ENCODE data around the gene GRK4. TPM values are rescaled to one million over a fixed set of nuclear protein-coding genes. Genes with fewer than 3 reads are reported as not detected.

The GRK4 gene
- total RNA-seq, 1 donor from 2014 or later: 9.0 TPM

DNA sequence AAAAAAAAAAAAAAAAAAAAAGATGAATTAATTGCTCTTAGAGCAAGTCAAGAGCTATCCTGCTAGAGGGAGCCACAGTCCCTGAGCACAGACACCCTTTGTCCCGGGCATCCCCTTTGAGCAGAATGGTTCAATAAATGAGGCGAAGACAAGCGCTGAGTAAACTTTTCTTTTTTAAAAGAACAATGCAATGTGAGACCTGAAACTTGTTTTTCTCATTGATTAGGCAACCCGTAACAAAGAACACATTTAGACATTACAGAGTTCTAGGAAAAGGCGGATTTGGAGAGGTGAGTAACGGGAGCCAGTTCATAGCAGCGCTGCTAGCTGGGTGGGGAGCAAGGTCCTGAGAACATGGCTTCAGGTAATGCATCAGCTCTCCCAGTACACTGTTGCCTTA is 46.1 kb downstream of the GRK4 start:
- TF ChIP-seq, protein P1, sequence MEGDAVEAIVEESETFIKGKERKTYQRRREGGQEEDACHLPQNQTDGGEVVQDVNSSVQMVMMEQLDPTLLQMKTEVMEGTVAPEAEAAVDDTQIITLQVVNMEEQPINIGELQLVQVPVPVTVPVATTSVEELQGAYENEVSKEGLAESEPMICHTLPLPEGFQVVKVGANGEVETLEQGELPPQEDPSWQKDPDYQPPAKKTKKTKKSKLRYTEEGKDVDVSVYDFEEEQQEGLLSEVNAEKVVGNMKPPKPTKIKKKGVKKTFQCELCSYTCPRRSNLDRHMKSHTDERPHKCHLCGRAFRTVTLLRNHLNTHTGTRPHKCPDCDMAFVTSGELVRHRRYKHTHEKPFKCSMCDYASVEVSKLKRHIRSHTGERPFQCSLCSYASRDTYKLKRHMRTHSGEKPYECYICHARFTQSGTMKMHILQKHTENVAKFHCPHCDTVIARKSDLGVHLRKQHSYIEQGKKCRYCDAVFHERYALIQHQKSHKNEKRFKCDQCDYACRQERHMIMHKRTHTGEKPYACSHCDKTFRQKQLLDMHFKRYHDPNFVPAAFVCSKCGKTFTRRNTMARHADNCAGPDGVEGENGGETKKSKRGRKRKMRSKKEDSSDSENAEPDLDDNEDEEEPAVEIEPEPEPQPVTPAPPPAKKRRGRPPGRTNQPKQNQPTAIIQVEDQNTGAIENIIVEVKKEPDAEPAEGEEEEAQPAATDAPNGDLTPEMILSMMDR (IDR thresholded peaks at IDR 0.05; ENCODE audit: borderline replicate concordance): no peak
- H3K36me3 ChIP-seq: no peaks in the 10 kb centered on the region
- H3K27ac ChIP-seq (replicated peaks): no peak overlapping the region
- no peaks in the 10 kb centered on the region for H3K9me3 ChIP-seq (replicated peaks)
- no peaks in the 10 kb centered on the region for H3K27me3 ChIP-seq (ENCODE audit: low read depth)
- no peaks in the 10 kb centered on the region for H3K4me1 ChIP-seq
- no peak overlapping the region for H3K4me3 ChIP-seq
- DNase-seq: no peak
- intact Hi-C loops (cut with micrococcal nuclease): no loop called here

DNA sequence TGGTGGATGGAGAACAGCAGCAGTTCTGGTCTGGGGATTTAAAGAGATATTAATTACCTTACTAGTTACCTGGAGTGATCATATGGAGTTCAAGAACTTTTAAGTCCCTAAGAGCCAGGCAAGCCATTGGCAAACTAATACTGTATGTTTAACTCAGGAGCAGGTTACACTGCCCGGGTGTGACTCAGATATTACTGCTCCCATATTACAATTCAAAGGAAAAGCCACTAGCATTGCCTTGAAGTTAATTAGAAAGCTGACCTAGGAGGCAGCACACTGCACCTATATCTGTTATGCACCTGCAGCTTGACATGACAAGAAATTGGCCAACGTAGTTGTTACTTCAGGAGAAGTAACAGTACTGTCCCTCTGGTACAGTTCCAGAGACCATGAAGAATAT is 47.2 kb downstream of the GRK4 start:
- intact Hi-C loops (cut with micrococcal nuclease): no loop called here
- H3K36me3 ChIP-seq: no peaks in the 10 kb centered on the region
- no peak for DNase-seq
- no peaks in the 10 kb centered on the region for H3K9me3 ChIP-seq (replicated peaks)
- H3K27ac ChIP-seq (replicated peaks): no peak overlapping the region
- TF ChIP-seq, protein P1 (IDR thresholded peaks at IDR 0.05; ENCODE audit: borderline replicate concordance): no peak
- H3K4me3 ChIP-seq: no peak overlapping the region
- H3K4me1 ChIP-seq: no peaks in the 10 kb centered on the region
- H3K27me3 ChIP-seq (ENCODE audit: low read depth): no peaks in the 10 kb centered on the region

DNA sequence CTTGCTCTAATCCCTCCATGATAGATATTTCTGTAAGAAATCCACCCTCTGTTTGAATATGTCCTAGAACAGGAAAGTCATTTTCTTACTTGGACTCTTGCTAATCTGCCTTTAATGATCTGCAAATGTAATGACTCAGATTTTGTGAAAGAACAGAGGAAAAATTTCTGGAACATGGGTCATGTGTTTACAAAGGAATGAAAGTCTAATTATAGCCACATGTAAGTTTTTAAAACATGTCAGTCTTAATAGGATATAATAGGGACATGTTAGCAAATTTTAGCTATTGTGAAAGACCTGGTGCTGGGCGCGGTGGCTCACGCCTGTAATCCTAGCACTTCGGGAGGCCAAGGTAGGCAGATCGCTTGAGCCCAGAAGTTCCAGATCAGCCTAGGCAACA is 47.6 kb downstream of the GRK4 start:
- TF ChIP-seq, protein P1 (IDR thresholded peaks at IDR 0.05; ENCODE audit: borderline replicate concordance): no peak
- intact Hi-C loops (cut with micrococcal nuclease): no loop called here

DNA sequence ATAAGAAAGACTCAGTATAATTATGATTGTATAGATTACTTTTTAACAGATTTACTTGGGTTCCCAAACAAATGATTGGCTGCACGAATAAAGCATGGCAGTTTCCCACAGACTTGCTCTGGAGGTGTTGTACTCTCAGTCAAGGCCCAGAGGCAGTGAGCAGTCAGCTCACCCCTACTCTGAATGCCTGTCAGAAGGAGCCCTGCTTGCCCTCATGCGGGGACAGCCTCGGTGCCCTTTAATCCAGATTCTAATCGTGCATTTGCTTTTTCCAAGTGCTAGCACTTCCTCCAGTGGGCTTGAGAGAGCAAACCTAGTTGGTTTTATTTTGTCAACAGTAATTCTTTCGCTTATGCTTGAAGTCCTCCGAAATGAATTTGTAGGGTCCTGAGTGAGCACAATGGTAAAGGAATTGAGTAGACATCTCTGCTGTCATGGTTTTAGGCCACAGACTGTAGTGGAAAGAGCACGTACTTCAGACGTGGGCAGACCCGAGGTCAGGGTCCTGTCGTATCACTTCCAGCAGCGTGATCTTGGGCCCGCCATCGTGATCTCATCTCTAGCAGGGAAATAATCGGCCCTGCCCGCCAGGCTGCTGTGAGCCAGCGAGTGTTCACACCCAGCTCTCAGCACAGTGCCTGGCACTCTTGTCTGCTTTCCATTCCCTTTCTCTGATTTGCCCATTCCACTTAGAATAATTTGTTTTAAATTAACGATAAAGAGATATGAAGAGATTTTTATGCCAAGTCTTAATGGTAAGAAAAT is 48.3 kb downstream of the GRK4 start:
- no peak overlapping the region for H3K27ac ChIP-seq (replicated peaks)

More for the DNA sequence above, 47.6 kb downstream of the GRK4 start:
- H3K27me3 ChIP-seq (ENCODE audit: low read depth): no peaks in the 10 kb centered on the region
- no peaks in the 10 kb centered on the region for H3K9me3 ChIP-seq (replicated peaks)
- H3K27ac ChIP-seq (replicated peaks): no peak overlapping the region
- H3K4me1 ChIP-seq: no peaks in the 10 kb centered on the region
- H3K36me3 ChIP-seq: no peaks in the 10 kb centered on the region
- DNase-seq: no peak
- no peak overlapping the region for H3K4me3 ChIP-seq

DNA sequence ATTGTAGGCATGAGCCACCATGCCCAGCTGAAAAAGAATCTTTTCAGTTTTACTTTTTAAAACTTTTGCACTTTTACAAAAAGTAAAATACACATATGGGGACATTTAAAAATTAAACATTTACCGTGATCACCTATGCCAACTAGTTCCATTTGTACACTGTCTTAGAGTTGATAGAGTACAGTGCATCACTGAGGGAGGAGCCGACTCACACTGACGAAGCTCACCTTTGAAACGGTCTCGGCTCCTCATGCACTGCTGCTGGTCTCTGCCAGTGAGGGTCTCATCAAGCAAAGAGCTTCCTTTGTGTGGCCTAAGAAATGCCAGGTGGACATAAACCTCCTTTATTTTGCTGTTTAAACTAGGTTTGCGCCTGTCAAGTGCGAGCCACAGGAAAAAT is 50.0 kb downstream of the GRK4 start:
- H3K27ac ChIP-seq (replicated peaks): no peak overlapping the region
- TF ChIP-seq, protein P1 (IDR thresholded peaks at IDR 0.05; ENCODE audit: borderline replicate concordance): no peak
- H3K4me1 ChIP-seq: no peaks in the 10 kb centered on the region
- no peaks in the 10 kb centered on the region for H3K9me3 ChIP-seq (replicated peaks)
- DNase-seq: no peak
- intact Hi-C loops (cut with micrococcal nuclease): no loop called here
- H3K36me3 ChIP-seq: no peaks in the 10 kb centered on the region
- H3K27me3 ChIP-seq (ENCODE audit: low read depth): no peaks in the 10 kb centered on the region
- H3K4me3 ChIP-seq: no peak overlapping the region

More for the DNA sequence above, 48.3 kb downstream of the GRK4 start:
- no peaks in the 10 kb centered on the region for H3K27me3 ChIP-seq (ENCODE audit: low read depth)
- no peaks in the 10 kb centered on the region for H3K9me3 ChIP-seq (replicated peaks)
- DNase-seq: no peak
- TF ChIP-seq, protein P1 (IDR thresholded peaks at IDR 0.05; ENCODE audit: borderline replicate concordance): no peak
- no peaks in the 10 kb centered on the region for H3K36me3 ChIP-seq
- no peak overlapping the region for H3K4me3 ChIP-seq
- no peaks in the 10 kb centered on the region for H3K4me1 ChIP-seq
- intact Hi-C loops (cut with micrococcal nuclease): no loop called here
